NCI-H2196 treated with DMSO at 0.1 percent for 48 hours (cell line): ENCODE data around the gene NTM.

Source experiments
- DNase-seq: peaks from one replicate; lab custom pipeline; 2025; ENCODE audit not compliant: unreplicated experiment; lab: John Stamatoyannopoulos, UW

Gene NTM

DNA sequence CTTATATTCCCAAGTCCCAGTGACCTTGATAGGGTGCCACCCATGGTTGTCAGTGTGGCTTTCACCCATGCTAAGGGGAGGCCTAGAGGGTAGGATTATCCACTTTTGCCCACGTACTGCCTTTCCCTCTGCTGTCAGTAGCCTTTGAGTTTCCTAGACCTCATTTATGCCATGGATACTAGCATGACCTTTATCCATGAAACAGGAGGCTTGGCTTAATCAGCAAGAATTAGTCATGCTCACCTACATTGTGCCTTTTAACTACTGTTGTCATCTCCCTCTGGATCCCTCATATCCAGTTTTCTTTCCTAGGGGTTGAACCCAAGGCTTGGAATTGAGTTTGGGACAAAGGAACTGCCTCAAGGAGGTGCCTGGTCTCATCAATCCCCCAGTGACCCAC, 716.7 kb downstream of the NTM start:
- DNase-seq, result no peak

DNA sequence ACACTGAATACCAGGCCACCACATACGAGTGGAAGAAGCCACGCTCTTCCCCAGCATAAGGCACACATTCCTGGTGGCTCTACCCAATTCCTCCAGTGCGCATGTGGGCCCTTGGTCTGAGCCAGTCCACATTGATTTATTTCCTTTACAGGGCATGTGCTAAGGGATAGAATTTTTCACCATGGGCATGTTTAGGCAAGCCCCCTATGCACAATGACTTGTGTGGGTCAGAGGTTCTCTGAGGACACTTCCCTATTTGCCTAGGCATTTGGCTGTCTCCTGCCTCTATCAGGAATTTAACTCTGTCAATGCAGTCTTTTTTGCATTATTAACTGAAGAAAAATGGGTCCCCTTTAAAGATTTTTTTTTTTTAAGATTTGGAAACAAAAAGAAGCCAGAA, 718.1 kb downstream of the NTM start:
- no peak for DNase-seq

DNA sequence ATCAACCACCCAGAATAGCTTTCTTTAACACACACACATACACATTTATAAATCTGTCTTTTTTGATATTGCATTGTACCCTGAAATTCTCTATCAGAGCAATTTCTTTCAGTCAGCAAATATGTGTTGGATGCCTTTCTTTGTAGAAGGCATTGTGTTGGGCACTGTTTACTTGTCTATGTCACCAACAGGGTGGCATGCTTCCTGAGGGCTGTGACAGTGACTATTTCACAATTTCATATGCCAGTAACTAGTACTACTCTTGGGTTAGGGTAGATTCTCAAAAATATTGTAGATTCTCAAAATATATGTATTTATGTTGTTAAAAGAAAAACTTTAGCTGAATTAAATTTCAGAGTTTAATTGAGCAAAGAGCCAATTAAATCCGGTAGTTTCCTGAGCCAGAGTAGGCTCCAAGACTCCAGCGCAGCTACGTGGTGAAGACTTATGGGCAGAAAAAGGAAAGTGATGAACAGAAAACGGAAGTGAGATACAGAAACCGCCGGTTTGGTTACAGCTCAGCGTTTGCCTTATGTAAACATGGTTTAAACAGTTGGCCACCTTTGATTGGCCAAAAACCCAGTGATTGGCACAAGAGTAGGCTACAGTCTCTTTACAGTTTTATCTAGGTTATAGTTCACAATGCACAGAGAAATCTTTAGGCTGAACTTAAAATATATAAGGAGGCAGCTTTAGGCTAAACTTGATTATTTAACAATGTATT, 723.3 kb downstream of the NTM start:
- no peak for DNase-seq

DNA sequence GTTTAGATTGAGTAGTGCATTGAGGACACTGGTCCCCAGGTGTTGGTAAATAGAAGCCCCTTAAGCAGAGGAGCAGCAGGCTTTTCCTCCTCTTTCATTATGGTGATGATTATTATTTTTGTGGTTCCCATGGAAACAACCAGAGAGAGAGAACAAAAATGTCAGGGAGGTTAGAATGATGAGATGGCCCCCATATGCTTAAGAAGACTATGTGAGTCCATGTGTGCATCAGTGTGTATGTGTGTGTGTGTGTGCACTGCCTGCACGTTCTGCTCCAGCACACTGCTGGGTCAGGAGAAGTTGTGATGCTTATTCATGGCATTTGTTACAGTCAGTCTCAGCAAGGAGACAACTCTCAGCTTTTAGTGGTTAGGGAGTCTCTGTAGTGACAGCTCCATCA, 724.2 kb downstream of the NTM start:
- DNase-seq, result no peak

DNA sequence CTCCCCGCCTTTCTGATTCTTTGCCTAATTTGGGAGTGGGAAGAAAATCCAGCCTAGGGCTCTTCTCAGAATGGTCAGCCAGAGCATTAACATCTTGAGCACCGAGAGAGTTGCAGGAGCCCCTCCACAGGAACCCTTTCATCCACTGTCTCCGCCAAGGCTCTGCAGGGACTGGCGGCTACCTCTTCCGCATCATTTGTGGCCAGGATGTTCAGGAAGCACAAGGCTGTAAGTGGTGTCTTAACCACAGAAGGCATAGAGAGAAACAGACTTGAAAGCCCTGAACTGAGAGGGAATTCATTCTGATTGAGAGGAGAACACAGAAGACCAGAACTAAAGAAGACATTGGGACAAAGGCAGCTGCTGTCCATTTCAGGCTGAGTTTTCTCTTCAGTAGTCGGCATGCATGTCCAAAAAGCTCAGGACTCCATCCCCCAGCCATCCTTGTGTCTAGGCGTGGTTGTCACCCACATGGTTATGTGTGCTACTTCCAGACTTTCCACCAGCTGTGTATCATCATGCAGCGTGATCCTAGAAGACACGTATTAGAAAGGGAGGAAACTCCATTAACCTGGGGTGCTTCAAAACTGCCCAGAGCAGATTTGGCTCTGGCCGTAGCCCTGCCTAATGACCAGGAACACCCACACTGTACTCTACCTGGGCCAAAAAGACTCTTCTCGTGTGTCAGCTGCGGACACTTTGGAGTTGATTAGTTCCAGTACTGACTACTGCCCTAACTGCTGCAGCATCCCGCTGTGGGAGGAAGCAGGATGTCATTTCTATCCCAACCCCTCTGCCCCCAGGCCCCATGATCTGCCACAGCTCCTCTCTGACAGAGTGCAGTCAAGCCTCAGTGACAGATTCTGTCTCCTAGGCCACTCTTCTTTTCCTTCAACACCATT, 725.1 kb downstream of the NTM start:
- no peak for DNase-seq

DNA sequence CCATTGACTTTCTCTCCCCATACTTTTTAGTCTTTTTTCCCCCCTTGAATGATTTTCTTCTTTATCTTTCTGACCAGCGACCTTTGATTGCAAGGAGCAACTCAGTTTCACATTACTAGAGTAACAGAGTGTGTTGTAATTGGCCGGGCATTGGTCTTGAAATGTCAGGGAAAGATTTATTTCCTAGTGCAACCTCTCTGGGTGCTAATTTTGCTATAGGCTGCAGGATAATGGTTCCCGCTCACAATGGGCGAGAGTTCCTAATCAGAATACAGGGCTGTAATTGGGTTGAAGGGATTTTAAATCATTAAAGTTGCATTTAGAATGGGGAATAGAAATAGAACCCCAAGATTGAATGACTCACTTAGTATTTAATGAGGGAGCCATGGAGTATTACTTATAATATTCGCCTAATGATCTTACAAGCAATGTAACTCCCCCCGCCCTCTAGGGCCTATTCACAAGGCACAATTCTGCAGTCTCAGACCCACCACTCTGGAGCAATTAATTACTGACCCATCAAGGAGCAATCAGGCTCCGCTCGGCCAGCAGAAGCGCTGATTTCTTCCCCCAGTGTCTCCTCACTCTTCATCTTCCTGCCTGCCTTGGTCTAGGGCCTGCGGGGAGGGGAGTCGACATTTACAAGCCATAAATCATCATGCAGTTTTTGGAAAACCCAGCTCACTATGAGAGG, 725.9 kb downstream of the NTM start:
- no peak for DNase-seq

DNA sequence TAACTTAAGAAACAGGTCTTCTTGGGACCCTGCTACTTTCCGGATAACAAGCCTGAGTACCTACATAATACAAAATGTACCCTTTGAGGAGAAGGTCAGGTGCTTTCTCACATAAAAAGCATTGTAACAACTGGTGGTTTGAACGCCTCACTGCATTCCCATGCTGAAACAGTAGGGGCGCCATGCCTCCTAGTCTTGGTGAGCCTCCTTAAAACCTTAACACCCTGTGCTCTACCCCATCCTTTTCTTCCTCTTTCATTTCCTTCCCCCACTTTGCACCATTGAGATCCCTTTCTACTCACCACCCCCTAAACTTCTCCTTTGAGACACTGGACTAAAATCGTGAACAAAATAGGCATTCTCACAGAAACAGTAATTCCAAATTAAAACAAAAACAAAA, 729.3 kb downstream of the NTM start:
- no peak for DNase-seq

DNA sequence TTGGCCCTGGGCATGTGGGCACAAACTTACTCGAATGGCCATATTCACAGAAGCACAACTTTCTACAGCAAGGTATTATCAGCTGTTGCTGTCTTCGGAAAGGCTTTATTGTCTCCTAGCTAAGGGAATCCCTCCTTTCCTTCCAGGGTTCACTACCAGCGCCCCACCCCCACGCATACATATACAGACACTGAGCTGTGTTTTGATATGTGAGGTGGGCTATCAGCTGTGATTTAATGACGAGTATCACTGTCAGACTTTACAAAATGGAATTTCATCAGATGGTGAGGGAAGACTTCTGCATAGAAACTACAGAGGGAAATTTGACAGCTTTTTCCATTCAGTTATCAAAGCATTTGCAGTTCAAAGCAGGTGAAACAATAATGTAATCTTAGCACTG, 730.2 kb downstream of the NTM start:
- DNase-seq, result no peak

DNA sequence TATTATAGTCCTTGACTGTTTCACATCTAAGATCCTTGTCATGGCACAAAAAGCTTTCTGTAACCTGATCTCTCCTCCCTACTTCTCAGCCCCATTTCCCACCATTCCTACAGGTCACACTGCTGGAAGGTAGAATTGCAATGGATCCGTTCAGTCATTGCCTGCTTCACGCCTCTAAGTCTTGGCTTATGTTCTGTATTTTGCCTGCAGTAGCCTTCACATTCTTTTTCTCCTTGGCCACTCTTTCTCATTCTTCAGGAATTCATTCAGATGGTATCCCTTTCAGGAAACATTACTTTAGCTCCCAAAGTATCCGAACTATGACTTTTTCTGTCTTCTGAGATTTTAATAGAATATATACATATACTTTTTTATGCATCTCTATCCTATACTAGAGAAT, 731.5 kb downstream of the NTM start:
- no peak for DNase-seq

DNA sequence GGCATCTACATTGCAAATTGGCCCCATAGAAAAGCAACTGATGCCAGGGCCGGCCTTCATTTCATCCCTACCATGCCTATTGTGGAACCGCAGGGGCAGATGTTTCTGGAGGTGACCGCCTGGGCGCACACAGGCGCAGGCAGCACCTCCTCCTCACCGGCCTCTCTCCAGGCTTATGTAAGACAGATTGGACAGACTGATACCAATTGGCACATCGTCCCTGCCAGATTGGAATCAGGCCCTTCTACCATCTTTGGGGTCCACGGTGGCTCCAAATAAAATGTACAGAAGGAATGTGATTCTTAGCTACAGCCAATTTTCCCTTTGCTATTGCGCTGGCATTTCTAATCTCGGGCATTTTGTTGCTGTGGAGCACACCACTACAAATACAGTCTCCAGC, 732.6 kb downstream of the NTM start:
- no peak for DNase-seq

DNA sequence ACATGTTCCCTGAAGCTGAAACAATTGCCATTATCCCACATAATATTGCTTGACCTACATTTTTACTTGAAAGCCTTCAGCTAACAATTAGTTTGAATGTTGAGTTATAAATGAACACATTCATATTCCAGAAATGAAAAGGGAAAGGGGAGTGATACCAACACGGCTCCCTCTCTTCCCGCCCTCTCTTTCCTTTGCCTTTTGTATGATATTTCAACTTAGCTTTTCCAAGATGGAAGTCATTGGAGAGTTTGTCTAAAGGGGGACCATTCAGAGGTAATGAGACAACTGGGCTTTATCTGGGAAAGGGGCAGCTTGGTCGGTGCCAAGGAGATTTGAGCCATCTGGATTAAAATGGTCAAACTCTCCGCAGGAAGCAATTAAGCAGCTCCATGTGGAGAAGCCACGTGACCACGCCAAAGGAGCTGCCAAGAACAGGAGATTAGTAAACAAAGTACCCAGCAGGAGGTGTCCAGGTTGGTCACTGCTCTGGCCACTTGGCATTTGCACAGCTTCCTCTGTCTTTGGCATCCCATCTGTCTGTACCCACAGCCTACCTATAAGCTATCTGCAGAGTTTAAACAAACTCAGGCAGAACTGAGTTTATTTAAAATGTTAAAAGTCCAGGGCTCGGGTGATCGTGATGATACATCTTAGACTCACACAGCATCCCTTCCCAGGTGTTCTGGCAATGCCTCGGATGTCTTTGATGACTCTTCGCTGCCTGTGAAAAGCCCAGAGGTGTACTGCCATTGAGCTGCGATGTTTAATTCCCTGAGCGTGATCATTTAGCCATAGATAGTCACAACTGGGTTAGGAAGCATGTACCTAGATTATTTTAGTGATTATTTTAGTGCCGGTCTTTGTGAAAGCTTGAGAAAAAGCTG, 735.9 kb downstream of the NTM start:
- no peak for DNase-seq

DNA sequence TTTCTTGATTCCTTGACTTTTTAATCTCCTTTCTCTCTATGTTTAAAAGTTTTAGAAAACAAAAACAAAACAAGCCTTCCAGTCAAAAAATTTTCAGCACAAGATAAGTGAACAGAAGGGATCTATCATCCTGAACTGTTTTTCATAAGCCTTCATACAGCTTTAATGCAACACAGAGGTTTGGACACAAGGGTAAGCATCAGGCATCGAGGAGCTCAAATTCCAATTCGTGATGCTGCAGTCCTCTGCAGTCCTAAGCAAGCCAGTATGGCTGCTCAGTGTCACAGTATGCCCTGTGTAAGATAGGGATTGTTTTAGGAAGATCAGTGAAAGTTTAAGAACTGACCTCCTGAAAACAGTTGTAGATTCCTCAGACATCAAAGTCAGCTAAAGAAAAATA, 740.9 kb downstream of the NTM start:
- DNase-seq, result no peak

DNA sequence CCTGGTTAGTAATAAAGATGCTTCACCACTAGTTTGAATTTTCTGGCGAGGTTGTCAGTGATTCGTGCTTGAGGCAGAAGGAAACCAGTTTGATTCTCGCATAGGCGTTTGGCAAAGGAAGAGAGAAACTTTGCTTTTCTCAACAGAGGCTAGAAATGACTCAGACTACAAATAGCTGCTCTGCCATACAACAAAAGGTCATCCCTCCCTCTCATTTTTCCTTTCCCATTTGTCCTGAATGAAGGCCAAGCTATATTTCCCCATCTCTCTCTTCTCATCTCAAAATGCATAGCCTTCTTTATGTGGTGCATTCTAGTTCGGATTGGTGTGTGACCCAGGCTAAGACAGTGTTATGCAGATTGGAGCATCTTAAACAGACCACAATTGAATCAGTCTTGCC, 741.4 kb downstream of the NTM start:
- DNase-seq, result no peak

DNA sequence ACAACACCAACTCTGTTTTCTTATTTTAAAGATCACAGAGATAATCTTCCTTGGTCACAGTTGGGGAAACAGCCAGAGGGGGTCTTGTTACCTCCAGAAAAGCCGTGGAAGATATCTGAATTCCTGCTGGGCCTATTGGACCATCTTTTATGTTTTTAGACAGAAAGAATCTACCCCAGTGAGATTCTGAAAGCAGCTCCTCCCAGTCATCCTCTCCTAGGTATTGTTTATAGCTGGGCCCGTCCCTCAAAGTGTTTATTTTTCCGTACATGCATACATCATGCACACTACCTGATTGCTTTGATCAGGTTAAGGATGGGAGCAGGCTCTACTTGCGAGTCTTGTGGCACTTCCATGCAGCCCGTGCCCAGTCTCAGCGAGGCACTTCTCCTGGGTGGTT, 742.4 kb downstream of the NTM start:
- DNase-seq, result no peak

DNA sequence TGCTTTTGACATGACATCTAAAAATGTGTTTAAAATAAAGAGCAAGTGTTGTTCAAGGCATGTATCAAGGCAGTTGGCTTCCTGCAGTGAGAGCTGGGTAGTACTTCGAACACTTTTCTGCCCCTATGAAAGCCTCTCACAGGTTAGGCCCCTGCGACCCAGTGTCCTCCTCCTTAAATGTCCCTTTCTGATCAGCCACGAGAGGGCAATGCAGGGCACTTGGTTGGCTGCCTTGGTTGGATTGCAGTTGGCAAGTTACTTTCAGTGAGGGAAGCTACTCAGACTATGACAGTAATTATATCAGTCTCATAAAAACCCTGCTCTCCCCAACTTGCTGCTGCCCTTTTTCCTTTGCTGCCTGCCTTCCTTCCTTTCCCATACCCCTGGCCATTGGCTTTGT, 743.8 kb downstream of the NTM start:
- no peak for DNase-seq

DNA sequence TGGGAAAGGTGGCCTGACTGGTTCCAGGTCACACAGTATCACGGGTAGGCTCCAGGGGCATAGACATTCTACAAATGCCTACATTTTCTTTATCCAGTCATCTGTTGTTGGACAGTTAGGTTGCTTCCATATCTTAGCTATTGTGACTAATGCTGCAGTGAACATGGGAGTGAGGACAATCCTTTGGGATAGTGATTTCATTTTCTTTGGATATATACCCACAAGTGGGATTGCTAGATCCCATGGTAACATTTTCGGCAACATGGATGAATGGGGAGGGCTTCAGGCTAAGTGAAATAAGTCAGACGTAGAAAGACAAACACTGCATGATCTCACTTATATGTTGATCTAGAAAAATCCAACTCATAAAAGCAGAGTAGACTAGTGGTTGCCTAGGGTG, 744.3 kb downstream of the NTM start:
- DNase-seq, result no peak

DNA sequence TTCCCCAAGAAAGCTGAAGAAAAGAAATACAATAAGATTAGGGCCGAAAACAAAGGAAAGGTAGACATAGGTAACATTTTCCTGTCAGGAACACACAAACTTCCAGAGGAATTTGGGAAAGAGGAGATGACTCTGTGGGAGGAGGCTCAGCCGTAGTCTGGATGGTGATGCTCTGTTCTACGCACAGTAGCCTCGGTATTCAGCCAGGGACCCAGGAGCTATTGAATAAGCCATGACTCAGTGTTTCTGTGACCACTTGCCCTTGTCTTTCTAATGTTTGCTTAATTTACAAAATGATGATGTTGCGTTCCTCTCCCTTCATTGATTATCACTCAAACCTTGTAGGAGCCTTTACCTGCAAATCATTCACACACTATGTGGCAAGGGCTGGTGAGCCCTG, 745.0 kb downstream of the NTM start:
- DNase-seq, result no peak

DNA sequence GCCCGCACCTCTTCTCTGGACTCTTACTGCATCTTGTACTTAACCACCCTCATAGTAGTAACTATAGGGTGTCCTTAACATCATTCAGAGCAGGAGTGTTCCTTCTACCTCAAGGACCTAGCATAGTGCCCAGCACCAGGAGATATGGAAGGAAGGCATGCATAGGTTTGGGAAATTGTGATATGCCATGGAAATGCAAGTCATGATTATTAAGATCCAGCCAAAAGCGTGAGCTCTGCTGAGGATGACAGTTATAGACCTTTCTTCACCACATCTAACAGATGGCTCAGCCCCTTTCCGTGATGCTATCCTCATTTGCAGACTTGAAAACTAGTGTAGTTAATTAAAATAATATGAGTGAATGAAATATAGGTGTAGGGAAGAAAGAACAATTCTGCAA, 746.1 kb downstream of the NTM start:
- no peak for DNase-seq

DNA sequence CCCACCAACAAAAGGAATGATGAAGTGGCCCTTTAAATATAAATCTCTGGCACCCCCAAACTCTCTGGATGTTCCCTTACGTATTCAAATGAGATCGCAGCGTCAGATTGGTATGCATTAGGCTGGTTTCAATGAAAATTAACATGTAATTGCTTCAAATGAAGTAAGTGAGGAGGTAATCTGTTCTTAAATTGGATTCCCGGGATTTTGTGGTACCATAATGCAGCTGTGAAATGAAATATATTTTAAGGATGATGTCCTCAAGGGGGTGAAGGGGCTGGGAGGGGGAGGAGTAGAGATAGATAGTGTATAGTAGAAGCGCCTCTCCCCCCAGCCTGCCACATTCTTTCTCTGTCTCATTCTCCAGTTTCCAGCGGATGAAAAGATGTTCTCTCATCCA, 748.2 kb downstream of the NTM start:
- DNase-seq, result no peak

DNA sequence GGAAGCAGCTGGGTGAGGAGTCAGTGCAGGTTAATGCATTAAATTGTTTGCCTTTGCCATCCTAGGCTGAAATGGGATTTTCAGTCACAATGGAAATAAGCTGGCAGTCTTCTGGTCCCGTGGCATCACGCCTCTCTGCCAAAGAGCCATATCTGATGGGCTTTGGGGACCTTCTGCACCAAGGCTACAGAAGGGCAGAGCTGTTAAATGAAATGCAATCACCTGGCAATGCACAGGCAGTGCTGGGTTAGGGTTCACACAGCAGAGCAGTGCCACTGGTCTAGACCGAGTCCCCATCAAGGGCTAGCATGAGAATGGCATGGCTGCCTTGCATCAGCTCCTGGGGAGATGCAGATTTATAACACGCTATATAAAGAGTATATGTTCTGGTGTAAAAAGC, 749.2 kb downstream of the NTM start:
- no peak for DNase-seq

DNA sequence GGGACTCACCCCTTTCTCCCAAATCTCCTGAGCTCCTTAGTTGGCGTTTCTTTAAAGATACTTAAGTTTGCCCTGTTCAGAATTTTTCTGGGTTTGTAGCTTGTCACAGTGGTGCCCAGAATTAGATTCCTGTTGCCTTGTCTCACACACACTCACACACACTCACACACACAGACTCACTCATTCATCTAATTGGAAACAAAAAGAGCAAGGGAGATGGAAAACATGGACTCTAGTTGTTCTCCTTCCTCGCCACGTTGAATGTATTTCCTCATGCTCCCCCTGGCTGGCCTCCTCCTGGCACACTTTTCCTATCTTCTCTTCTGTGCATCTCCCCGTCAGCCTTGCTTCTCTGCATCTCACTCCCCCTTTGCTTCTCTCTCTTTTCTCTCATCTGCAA, 752.3 kb downstream of the NTM start:
- no peak for DNase-seq
